GM12873 (cell line): ENCODE data around the gene THTPA.

Experiments
- CTCF ChIP-seq: IDR thresholded peaks from 2 replicates; pipeline ENCODE4 v1.5.1; 2012; ENCODE audit warnings: low read depth, mild to moderate bottlenecking, moderate library complexity, low read length, control low read depth; ENCODE audit not compliant: insufficient read depth; ENCODE audit errors: missing control alignments

Gene THTPA

GRCh38 chr14:23518709-23519108 lies 37.4 kb upstream of the THTPA start:
- TF ChIP-seq CTCF = no peak

GRCh38 chr14:23520899-23521533 lies 35.1 kb upstream of the THTPA start:
- TF ChIP-seq CTCF = no peak

- TF ChIP-seq CTCF = no peak
Measured at GRCh38 chr14:23521785-23522640, 34.1 kb upstream of the THTPA start.

GRCh38 chr14:23522643-23523198 lies 33.4 kb upstream of the THTPA start:
- TF ChIP-seq CTCF = no peak

DNA sequence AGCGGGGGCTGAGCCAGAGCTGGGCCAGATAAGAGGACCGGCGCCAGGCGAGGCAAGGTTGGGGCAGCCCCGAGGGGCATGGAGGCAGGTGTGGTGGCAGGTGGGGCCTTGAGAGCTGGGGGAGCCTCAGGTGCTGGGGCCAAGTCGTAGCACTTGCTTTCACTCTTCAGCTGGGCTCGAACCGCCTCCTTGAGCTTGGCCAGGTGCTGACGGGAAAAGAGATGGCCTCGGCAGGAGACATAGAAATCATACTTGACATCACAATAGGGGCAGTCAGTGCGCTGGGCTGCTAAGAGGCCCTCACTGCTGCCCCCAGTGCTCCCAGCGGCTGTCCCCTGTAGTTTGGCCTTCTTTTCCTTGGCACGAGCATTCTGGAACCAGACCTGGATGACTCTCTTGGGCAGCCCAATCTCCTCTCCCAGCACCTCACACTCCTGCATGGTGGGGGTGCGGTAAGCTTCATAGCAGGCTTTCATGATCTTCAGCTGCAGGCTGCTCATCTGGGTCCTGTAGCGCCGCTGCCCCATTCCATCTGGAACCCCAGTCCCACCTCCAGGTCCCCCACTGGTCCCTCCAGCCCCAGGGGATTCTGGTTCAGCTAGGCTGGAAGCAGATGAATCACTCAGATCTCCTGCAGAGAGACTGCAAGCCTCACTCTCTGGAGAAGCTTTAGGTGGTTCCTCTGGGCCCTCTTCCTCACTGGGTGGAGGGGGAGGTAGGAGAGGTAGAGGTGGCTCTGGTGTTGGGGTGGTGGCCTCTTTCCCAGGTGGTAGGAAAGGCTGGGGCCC lies 32.6 kb upstream of the THTPA start:
- no peak for TF ChIP-seq CTCF

DNA sequence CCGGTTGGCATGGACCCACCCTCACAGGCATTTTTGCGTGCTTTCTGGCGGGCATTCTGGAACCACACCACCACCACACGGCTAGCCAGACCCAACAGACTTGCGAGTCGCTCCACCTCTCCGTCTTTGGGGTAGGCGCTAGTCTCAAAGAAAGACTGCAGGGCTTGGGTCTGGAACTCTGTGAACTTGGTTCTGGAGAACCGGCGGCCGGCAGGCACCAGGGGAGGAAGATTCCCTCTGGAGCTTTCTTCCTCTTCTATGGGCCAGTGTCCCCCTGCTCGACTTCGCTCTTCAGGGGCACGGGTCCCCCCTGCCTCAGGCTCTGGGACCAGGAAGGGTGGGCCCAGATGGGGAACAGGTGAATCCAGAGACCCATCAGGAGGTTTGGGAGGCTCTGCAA lies 31.1 kb upstream of the THTPA start:
- no peak for TF ChIP-seq CTCF

DNA sequence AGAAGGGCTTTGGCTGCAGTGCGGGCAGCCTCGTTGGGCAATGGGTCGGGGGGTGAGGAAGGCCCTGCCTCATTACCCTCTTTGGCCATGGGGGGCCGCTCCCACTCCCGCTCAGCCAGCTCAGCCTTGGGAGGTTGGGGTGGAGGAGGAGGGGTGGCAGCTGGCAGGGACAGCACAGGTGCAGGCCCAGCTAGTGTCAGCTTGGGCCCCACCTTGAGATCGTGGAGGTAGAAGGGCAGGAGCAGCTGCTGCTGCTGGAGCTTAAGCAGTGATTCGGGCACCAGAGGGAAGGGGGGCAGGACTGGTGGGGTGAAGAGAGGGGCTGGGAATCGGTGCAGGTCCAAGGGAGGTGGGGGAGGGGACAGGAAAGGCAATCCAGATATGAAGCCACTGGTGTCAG lies 30.5 kb upstream of the THTPA start:
- no peak for TF ChIP-seq CTCF
